Naive B cell (primary cell): Measurements from ENCODE around the gene MAMDC2. TPM values are rescaled to one million over a fixed set of nuclear protein-coding genes. Genes with fewer than 3 reads are reported as not detected.

ENCODE experiments used
- ATAC-seq, 2 donors: fragments of 150-1000 bp; cut with Tn5 transposase; 2 replicates each; pipeline ENCODE4 v1.10.0; 2021; ENCODE audit warnings: low read depth in 2 of 2, mild to moderate bottlenecking in 2 of 2, moderate library complexity in 2 of 2
- DNase-seq: peaks from one replicate; pipeline ENCODE4 v3.0.0; 2022
- H3K27ac Mint-ChIP-seq, 6 donors: one replicate each; pipeline ENCODE4 v1.8.0; 2020 to 2022; ENCODE audit warnings: mild to moderate bottlenecking in 6 of 6, mixed read lengths in 6 of 6, moderate library complexity in 5 of 6, inconsistent platforms in 2 of 6
- H3K27me3 Mint-ChIP-seq, 3 donors: one replicate each; pipeline ENCODE4 v1.8.0; 2021 to 2022; ENCODE audit warnings: mixed read lengths in 3 of 3, mild to moderate bottlenecking in 1 of 3
- H3K36me3 Mint-ChIP-seq, 2 donors: one replicate each; pipeline ENCODE4 v1.8.0; 2020 to 2022; ENCODE audit warnings: mixed read lengths in 2 of 2, inconsistent platforms in 1 of 2, mild to moderate bottlenecking in 1 of 2
- H3K4me1 Mint-ChIP-seq, 3 donors: one replicate each; pipeline ENCODE4 v1.8.0; 2020 to 2022; ENCODE audit warnings: mixed read lengths in 3 of 3, inconsistent platforms in 1 of 3, mild to moderate bottlenecking in 1 of 3, moderate library complexity in 1 of 3
- H3K4me3 Mint-ChIP-seq, 8 donors: one replicate each; pipeline ENCODE4 v1.8.0; 2020 to 2022; ENCODE audit warnings: mild to moderate bottlenecking in 8 of 8, mixed read lengths in 8 of 8, moderate library complexity in 8 of 8, inconsistent platforms in 2 of 8
- H3K9me3 Mint-ChIP-seq, 7 donors: one replicate each; pipeline ENCODE4 v1.8.0; 2020 to 2022; ENCODE audit warnings: mixed read lengths in 7 of 7, mild to moderate bottlenecking in 5 of 7, inconsistent platforms in 2 of 7, moderate library complexity in 1 of 7
- polyA plus RNA-seq, 6 donors: library from polyadenylated mRNA; unstranded; fragments of 300-500 nt; fragmentation: Illumina TruSeq; gene quantifications; one replicate each; pipeline ENCODE4 v1.2.3, GENCODE V29; 2021; ENCODE audit warnings: low read depth in 6 of 6

MAMDC2 gene
- polyA plus RNA-seq, 6 donors from 2014 or later: not detected

GRCh38 chr9:70143394-70144130, 99.9 kb downstream of the MAMDC2 start:
- H3K36me3 Mint-ChIP-seq: no peaks in the 10 kb centered on the region
- no peak overlapping the region for H3K4me3 Mint-ChIP-seq
- H3K9me3 Mint-ChIP-seq: peaks cover 0 to 1% (median 0%) of the 10 kb centered on the region in 7 donors
- no peak overlapping the region for H3K27ac Mint-ChIP-seq
- no peak for ATAC-seq
- peaks cover 3 to 21% (median 20%) of the 10 kb centered on the region in 3 donors for H3K27me3 Mint-ChIP-seq
- H3K4me1 Mint-ChIP-seq: no peaks in the 10 kb centered on the region
- no peak for DNase-seq

- peaks cover 3 to 21% (median 20%) of the 10 kb centered on the region in 3 donors for H3K27me3 Mint-ChIP-seq
- H3K27ac Mint-ChIP-seq: no peak overlapping the region
- ATAC-seq (no peak), DNase-seq (no peak)
- H3K36me3 Mint-ChIP-seq: no peaks in the 10 kb centered on the region
- H3K9me3 Mint-ChIP-seq: peaks cover 0 to 1% (median 0%) of the 10 kb centered on the region in 7 donors
- H3K4me3 Mint-ChIP-seq: no peak overlapping the region
- H3K4me1 Mint-ChIP-seq: no peaks in the 10 kb centered on the region
These were observed 100.5 kb downstream of the MAMDC2 start for GRCh38 chr9:70144131-70144503.

- Mint-ChIP-seq H3K27ac (peak overlapping the region in 1 of 6 donors; percentile 17), H3K4me3 (no peak overlapping the region), H3K27me3 (peaks cover 3 to 21% (median 19%) of the 10 kb centered on the region in 3 donors), H3K36me3 (no peaks in the 10 kb centered on the region), H3K9me3 (peaks cover 0 to 1% (median 0%) of the 10 kb centered on the region in 7 donors), H3K4me1 (no peaks in the 10 kb centered on the region)
- DNase-seq (no peak), ATAC-seq (no peak)
These were observed 102.3 kb downstream of the MAMDC2 start for GRCh38 chr9:70145981-70146380.

- DNase-seq (no peak), ATAC-seq (no peak)
- no peaks in the 10 kb centered on the region for H3K9me3 Mint-ChIP-seq
- H3K4me1 Mint-ChIP-seq: no peaks in the 10 kb centered on the region
- peaks cover 3 to 13% (median 7%) of the 10 kb centered on the region in 3 donors for H3K27me3 Mint-ChIP-seq
- H3K36me3 Mint-ChIP-seq: no peaks in the 10 kb centered on the region
- H3K27ac Mint-ChIP-seq: no peak overlapping the region
- H3K4me3 Mint-ChIP-seq: no peak overlapping the region
These were observed 103.5 kb downstream of the MAMDC2 start for GRCh38 chr9:70147196-70147595.

GRCh38 chr9:70147651-70148050, 104.0 kb downstream of the MAMDC2 start:
- no peak for DNase-seq
- no peak for ATAC-seq
- H3K36me3 Mint-ChIP-seq: no peaks in the 10 kb centered on the region
- no peak overlapping the region for H3K27ac Mint-ChIP-seq
- peaks cover 3 to 10% (median 6%) of the 10 kb centered on the region in 3 donors for H3K27me3 Mint-ChIP-seq
- H3K9me3 Mint-ChIP-seq: no peaks in the 10 kb centered on the region
- H3K4me1 Mint-ChIP-seq: no peaks in the 10 kb centered on the region
- H3K4me3 Mint-ChIP-seq: no peak overlapping the region

GRCh38 chr9:70152350-70152749, 108.7 kb downstream of the MAMDC2 start:
- H3K27me3 Mint-ChIP-seq: peaks cover 9 to 24% (median 17%) of the 10 kb centered on the region in 3 donors
- H3K4me3 Mint-ChIP-seq: no peak overlapping the region
- ATAC-seq (no peak), DNase-seq (no peak)
- H3K36me3 Mint-ChIP-seq: no peaks in the 10 kb centered on the region
- H3K27ac Mint-ChIP-seq: no peak overlapping the region
- H3K9me3 Mint-ChIP-seq: peaks cover 0 to 5% (median 0%) of the 10 kb centered on the region in 7 donors
- no peaks in the 10 kb centered on the region for H3K4me1 Mint-ChIP-seq

- DNase-seq (no peak), ATAC-seq (no peak)
- H3K27ac Mint-ChIP-seq: no peak overlapping the region
- no peaks in the 10 kb centered on the region for H3K36me3 Mint-ChIP-seq
- H3K27me3 Mint-ChIP-seq: peaks cover 6 to 14% (median 11%) of the 10 kb centered on the region in 3 donors
- H3K4me3 Mint-ChIP-seq: no peak overlapping the region
- H3K4me1 Mint-ChIP-seq: no peaks in the 10 kb centered on the region
- peaks cover 0 to 5% (median 0%) of the 10 kb centered on the region in 7 donors for H3K9me3 Mint-ChIP-seq
These were observed 113.1 kb downstream of the MAMDC2 start for GRCh38 chr9:70156729-70157128.

- Mint-ChIP-seq H3K36me3 (no peaks in the 10 kb centered on the region), H3K4me3 (no peak overlapping the region), H3K27me3 (peaks cover 6 to 14% (median 11%) of the 10 kb centered on the region in 3 donors), H3K27ac (no peak overlapping the region), H3K4me1 (no peaks in the 10 kb centered on the region), H3K9me3 (peaks cover 0 to 5% (median 0%) of the 10 kb centered on the region in 7 donors)
- no peak for DNase-seq
- ATAC-seq: no peak
These were observed 116.0 kb downstream of the MAMDC2 start for GRCh38 chr9:70159630-70160029.

GRCh38 chr9:70160686-70161600, 117.3 kb downstream of the MAMDC2 start:
- Mint-ChIP-seq H3K9me3 (no peaks in the 10 kb centered on the region), H3K4me1 (no peaks in the 10 kb centered on the region), H3K27ac (no peak overlapping the region), H3K36me3 (no peaks in the 10 kb centered on the region), H3K4me3 (no peak overlapping the region), H3K27me3 (peaks cover 0 to under 1% (median 0%) of the 10 kb centered on the region in 3 donors)
- DNase-seq: no peak
- no peak for ATAC-seq

GRCh38 chr9:70165006-70165602, 121.5 kb downstream of the MAMDC2 start:
- no peaks in the 10 kb centered on the region for H3K9me3 Mint-ChIP-seq
- H3K4me3 Mint-ChIP-seq: peak overlapping the region in 1 of 8 donors; percentile 63
- H3K27me3 Mint-ChIP-seq: no peaks in the 10 kb centered on the region
- DNase-seq: no peak
- H3K36me3 Mint-ChIP-seq: no peaks in the 10 kb centered on the region
- H3K4me1 Mint-ChIP-seq: no peaks in the 10 kb centered on the region
- ATAC-seq: no peak
- H3K27ac Mint-ChIP-seq: no peak overlapping the region

- no peaks in the 10 kb centered on the region for H3K36me3 Mint-ChIP-seq
- no peak for DNase-seq
- H3K4me3 Mint-ChIP-seq: no peak overlapping the region
- no peak for ATAC-seq
- no peak overlapping the region for H3K27ac Mint-ChIP-seq
- H3K27me3 Mint-ChIP-seq: peaks cover 0 to 3% (median 0%) of the 10 kb centered on the region in 3 donors
- no peaks in the 10 kb centered on the region for H3K4me1 Mint-ChIP-seq
- H3K9me3 Mint-ChIP-seq: no peaks in the 10 kb centered on the region
These were observed 124.9 kb downstream of the MAMDC2 start for GRCh38 chr9:70168521-70168920.

GRCh38 chr9:70169222-70169621, 125.6 kb downstream of the MAMDC2 start:
- Mint-ChIP-seq H3K27me3 (peaks cover 0 to 5% (median 0%) of the 10 kb centered on the region in 3 donors), H3K27ac (no peak overlapping the region), H3K4me1 (no peaks in the 10 kb centered on the region)

GRCh38 chr9:70170151-70170790, 126.6 kb downstream of the MAMDC2 start:
- DNase-seq: no peak
- Mint-ChIP-seq H3K9me3 (no peaks in the 10 kb centered on the region), H3K4me1 (no peaks in the 10 kb centered on the region), H3K36me3 (no peaks in the 10 kb centered on the region), H3K27me3 (peaks cover 0 to 5% (median 0%) of the 10 kb centered on the region in 3 donors), H3K27ac (no peak overlapping the region), H3K4me3 (no peak overlapping the region)
- no peak for ATAC-seq

More at GRCh38 chr9:70169222-70169621, 125.6 kb downstream of the MAMDC2 start:
- DNase-seq (no peak), ATAC-seq (no peak)
- H3K9me3 Mint-ChIP-seq: no peaks in the 10 kb centered on the region
- no peak overlapping the region for H3K4me3 Mint-ChIP-seq
- no peaks in the 10 kb centered on the region for H3K36me3 Mint-ChIP-seq
